ENCODE data around the gene AMBRA1.

AMBRA1 gene

GRCh38 chr11:46617972-46618314 is 24.1 kb upstream of the AMBRA1 start:
- no peak for TF ChIP-seq YY1 (IDR thresholded peaks at IDR 0.05; ENCODE audit: low read depth)
- TF ChIP-seq EGR1 (IDR thresholded peaks at IDR 0.05): no peak
- TF ChIP-seq TAF1 (IDR thresholded peaks at IDR 0.05; ENCODE audit: low read depth): no peak
- TF ChIP-seq ZBTB7A (IDR thresholded peaks at IDR 0.05; ENCODE audit: low read depth): no peak
- no peak for TF ChIP-seq CREB1 (IDR thresholded peaks at IDR 0.05; ENCODE audit: low read depth)
- TF ChIP-seq FOXM1 (IDR thresholded peaks at IDR 0.05; ENCODE audit: borderline replicate concordance, low read depth): no peak
- no peak for TF ChIP-seq TEAD4 (IDR thresholded peaks at IDR 0.05)
- TF ChIP-seq NFIC (IDR thresholded peaks at IDR 0.05): no peak
- TF ChIP-seq, protein P1, sequence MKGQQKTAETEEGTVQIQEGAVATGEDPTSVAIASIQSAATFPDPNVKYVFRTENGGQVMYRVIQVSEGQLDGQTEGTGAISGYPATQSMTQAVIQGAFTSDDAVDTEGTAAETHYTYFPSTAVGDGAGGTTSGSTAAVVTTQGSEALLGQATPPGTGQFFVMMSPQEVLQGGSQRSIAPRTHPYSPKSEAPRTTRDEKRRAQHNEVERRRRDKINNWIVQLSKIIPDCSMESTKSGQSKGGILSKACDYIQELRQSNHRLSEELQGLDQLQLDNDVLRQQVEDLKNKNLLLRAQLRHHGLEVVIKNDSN (IDR thresholded peaks at IDR 0.05): no peak
- TF ChIP-seq MAX (IDR thresholded peaks at IDR 0.05): no peak
- no peak for TF ChIP-seq CEBPB (IDR thresholded peaks at IDR 0.05)
- no peak for TF ChIP-seq REST (IDR thresholded peaks at IDR 0.05; ENCODE audit: low read depth)
- no peak for TF ChIP-seq EP300 (IDR thresholded peaks at IDR 0.05; ENCODE audit: borderline replicate concordance)
- TF ChIP-seq TCF12 (IDR thresholded peaks at IDR 0.05; ENCODE audit: low read depth): no peak
- no peak for TF ChIP-seq RAD21 (IDR thresholded peaks at IDR 0.05; ENCODE audit: low read depth)

- 0 out of 2 replicates have a peak, but pooled peaks have one; percentile 19 for TF ChIP-seq RAD21 (IDR thresholded peaks at IDR 0.05; ENCODE audit: low read depth)
- TF ChIP-seq FOXM1 (IDR thresholded peaks at IDR 0.05; ENCODE audit: borderline replicate concordance, low read depth): no peak
- peak; percentile 49; the same call in 1 of the 2 replicates for TF ChIP-seq CREB1 (IDR thresholded peaks at IDR 0.05; ENCODE audit: low read depth)
- TF ChIP-seq CEBPB (IDR thresholded peaks at IDR 0.05): no peak
- TF ChIP-seq EP300 (IDR thresholded peaks at IDR 0.05; ENCODE audit: borderline replicate concordance): peak; percentile 67
- peak; percentile 91 for TF ChIP-seq YY1 (IDR thresholded peaks at IDR 0.05; ENCODE audit: low read depth)
- peak; percentile 36; the same call in 1 of the 2 replicates for TF ChIP-seq TEAD4 (IDR thresholded peaks at IDR 0.05)
- TF ChIP-seq REST (IDR thresholded peaks at IDR 0.05; ENCODE audit: low read depth): no peak
- no peak; the same call in 1 of the 2 replicates for TF ChIP-seq TCF12 (IDR thresholded peaks at IDR 0.05; ENCODE audit: low read depth)
- TF ChIP-seq TAF1 (IDR thresholded peaks at IDR 0.05; ENCODE audit: low read depth): peak; percentile 48; the same call in 1 of the 2 replicates
- TF ChIP-seq ZBTB7A (IDR thresholded peaks at IDR 0.05; ENCODE audit: low read depth): no peak
- TF ChIP-seq EGR1 (IDR thresholded peaks at IDR 0.05): 0 out of 2 replicates have a peak, but pooled peaks have one; percentile 16
- peak; percentile 35; the same call in 1 of the 2 replicates for TF ChIP-seq MAX (IDR thresholded peaks at IDR 0.05)
- TF ChIP-seq, protein P1 (IDR thresholded peaks at IDR 0.05): no peak
- no peak for TF ChIP-seq NFIC (IDR thresholded peaks at IDR 0.05)
Measured at GRCh38 chr11:46617134-46617971, 23.5 kb upstream of the AMBRA1 start, which contains the start of the genes ATG13 and HARBI1. Gene ATG13 (plus strand): TSS chr11:46617553. CDS start chr11:46644292, 26,739 bp downstream. Gene HARBI1 (minus strand): TSS chr11:46617227. CDS start chr11:46616237, 990 bp downstream.

- TF ChIP-seq TCF12 (IDR thresholded peaks at IDR 0.05; ENCODE audit: low read depth): peak; percentile 23; the same call in 1 of the 2 replicates
- TF ChIP-seq TAF1 (IDR thresholded peaks at IDR 0.05; ENCODE audit: low read depth): no peak
Measured at GRCh38 chr11:46616551-46617133, 22.8 kb upstream of the AMBRA1 start.

DNA sequence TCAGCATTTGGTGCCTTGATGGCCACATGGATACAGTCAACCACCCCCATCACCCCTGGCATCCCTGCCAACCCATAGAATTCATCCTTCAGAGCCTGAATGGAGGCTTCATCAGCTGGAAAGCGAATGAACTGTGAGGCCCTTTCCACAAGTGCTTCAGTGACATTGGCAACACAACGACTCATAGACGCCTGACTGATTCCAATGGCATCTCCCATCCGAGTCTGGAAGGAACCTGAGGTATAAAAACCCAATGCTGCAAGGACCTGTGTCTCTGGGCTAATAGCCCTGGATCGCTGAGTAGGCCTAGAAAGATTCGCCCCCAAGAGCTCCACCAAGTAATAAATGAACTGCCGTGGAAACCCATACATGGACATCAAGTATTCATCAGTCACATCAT is 21.9 kb upstream of the AMBRA1 start:
- TF ChIP-seq EGR1 (IDR thresholded peaks at IDR 0.05) (no peak), CREB1 (IDR thresholded peaks at IDR 0.05; ENCODE audit: low read depth) (no peak), TEAD4 (IDR thresholded peaks at IDR 0.05) (no peak), YY1 (IDR thresholded peaks at IDR 0.05; ENCODE audit: low read depth) (no peak), MAX (IDR thresholded peaks at IDR 0.05) (no peak), ZBTB7A (IDR thresholded peaks at IDR 0.05; ENCODE audit: low read depth) (no peak), NFIC (IDR thresholded peaks at IDR 0.05) (no peak), FOXM1 (IDR thresholded peaks at IDR 0.05; ENCODE audit: borderline replicate concordance, low read depth) (no peak), CEBPB (IDR thresholded peaks at IDR 0.05) (no peak), EP300 (IDR thresholded peaks at IDR 0.05; ENCODE audit: borderline replicate concordance) (no peak), TCF12 (IDR thresholded peaks at IDR 0.05; ENCODE audit: low read depth) (no peak), RAD21 (IDR thresholded peaks at IDR 0.05; ENCODE audit: low read depth) (no peak), REST (IDR thresholded peaks at IDR 0.05; ENCODE audit: low read depth) (no peak)
- TF ChIP-seq, protein P1 (IDR thresholded peaks at IDR 0.05): no peak

Measured in Ishikawa (cell line).